ENCODE results near the gene CDH20. TPM values are rescaled to one million over a fixed set of nuclear protein-coding genes. Genes with fewer than 3 reads are reported as not detected.

CDH20 gene
- total RNA-seq, 1 experiment from 2014 or later: not detected

DNA sequence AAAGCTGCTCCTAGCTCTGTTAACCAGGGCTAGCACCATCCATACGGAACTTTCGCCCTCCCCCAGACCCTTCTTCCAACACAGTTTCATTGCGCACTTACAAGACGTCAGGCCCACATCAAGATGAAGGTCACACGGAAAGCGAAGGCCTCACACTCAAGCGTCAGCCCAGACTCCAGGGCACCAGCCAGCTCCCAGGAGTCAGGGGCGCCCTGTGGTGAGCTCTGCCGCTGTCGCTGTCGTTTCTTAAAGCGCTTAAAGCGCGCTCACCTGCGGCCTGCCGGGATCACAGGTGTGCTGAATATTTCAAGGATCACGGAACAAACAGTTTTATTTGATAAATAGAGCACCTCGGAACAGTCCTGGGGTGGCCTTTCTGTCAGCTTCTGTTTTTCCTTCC, 163.1 kb downstream of the CDH20 start:
- intact Hi-C loops (cut with micrococcal nuclease): no loop called here
- no peaks in the 10 kb centered on the region for H3K79me2 ChIP-seq (ENCODE audit: insufficient read depth, low read length)
- H3K9me2 ChIP-seq (ENCODE audit: insufficient read depth): no peaks in the 10 kb centered on the region
- H3K9me3 ChIP-seq (ENCODE audit: control insufficient read depth in 1 of 2, insufficient read depth in 1 of 2, low read depth in 1 of 2, low read length in 2 of 2): no peaks in the 10 kb centered on the region
- ATAC-seq (no peak), DNase-seq (ENCODE audit: low read depth, low spot score) (no peak)
- no peak overlapping the region for H2AFZ ChIP-seq (ENCODE audit: low read depth, low read length, poor library complexity, severe bottlenecking)
- H3K36me3 ChIP-seq (ENCODE audit: control insufficient read depth in 1 of 2, insufficient read depth in 2 of 2, low read length in 2 of 2): no peaks in the 10 kb centered on the region
- ChIA-PET CTCF (no interaction called here), RAD21 (ENCODE audit: low non-redundant PET in 1 of 2, low total read pairs in 2 of 2, uncharacterized antibody in 2 of 2, unreplicated experiment in 2 of 2) (no interaction called here), POLR2A (no interaction called here)
- H3K4me2 ChIP-seq (ENCODE audit: low read length): no peak overlapping the region
- TF ChIP-seq EZH2 (IDR thresholded peaks at IDR 0.05) (no peak), ZNF274 (IDR thresholded peaks at IDR 0.05; ENCODE audit: low read depth, low read length) (no peak), CEBPB (IDR thresholded peaks at IDR 0.05; ENCODE audit: low read depth) (no peak), SIN3A (IDR thresholded peaks at IDR 0.05; ENCODE audit: low read depth) (no peak), ELF1 (IDR thresholded peaks at IDR 0.05; ENCODE audit: borderline replicate concordance, low read depth) (no peak), JUND (IDR thresholded peaks at IDR 0.05) (no peak), TCF7L2 (IDR thresholded peaks at IDR 0.05; ENCODE audit: borderline replicate concordance, extremely low read depth, insufficient read depth, insufficient read length) (no peak)
- TF ChIP-seq, protein P1, sequence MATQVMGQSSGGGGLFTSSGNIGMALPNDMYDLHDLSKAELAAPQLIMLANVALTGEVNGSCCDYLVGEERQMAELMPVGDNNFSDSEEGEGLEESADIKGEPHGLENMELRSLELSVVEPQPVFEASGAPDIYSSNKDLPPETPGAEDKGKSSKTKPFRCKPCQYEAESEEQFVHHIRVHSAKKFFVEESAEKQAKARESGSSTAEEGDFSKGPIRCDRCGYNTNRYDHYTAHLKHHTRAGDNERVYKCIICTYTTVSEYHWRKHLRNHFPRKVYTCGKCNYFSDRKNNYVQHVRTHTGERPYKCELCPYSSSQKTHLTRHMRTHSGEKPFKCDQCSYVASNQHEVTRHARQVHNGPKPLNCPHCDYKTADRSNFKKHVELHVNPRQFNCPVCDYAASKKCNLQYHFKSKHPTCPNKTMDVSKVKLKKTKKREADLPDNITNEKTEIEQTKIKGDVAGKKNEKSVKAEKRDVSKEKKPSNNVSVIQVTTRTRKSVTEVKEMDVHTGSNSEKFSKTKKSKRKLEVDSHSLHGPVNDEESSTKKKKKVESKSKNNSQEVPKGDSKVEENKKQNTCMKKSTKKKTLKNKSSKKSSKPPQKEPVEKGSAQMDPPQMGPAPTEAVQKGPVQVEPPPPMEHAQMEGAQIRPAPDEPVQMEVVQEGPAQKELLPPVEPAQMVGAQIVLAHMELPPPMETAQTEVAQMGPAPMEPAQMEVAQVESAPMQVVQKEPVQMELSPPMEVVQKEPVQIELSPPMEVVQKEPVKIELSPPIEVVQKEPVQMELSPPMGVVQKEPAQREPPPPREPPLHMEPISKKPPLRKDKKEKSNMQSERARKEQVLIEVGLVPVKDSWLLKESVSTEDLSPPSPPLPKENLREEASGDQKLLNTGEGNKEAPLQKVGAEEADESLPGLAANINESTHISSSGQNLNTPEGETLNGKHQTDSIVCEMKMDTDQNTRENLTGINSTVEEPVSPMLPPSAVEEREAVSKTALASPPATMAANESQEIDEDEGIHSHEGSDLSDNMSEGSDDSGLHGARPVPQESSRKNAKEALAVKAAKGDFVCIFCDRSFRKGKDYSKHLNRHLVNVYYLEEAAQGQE (IDR thresholded peaks at IDR 0.05; ENCODE audit: low read depth): no peak
- TF ChIP-seq, protein P2, sequence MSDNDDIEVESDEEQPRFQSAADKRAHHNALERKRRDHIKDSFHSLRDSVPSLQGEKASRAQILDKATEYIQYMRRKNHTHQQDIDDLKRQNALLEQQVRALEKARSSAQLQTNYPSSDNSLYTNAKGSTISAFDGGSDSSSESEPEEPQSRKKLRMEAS (IDR thresholded peaks at IDR 0.05): no peak
- no peaks in the 10 kb centered on the region for H4K20me1 ChIP-seq (ENCODE audit: insufficient read depth)
- H3K27ac ChIP-seq (ENCODE audit: low read depth, low read length): no peak overlapping the region
- H3K4me3 ChIP-seq (replicated peaks in 1 of 2; ENCODE audit: low read depth in 1 of 2, low read length in 2 of 2): no peak overlapping the region
- no TSS peak for BruUV-seq (replicated peaks)
- no peak overlapping the region for H3K9ac ChIP-seq (ENCODE audit: low read length)
- H3K27me3 ChIP-seq (ENCODE audit: insufficient read depth, low read length): peaks cover 49% of the 10 kb centered on the region
- no peaks in the 10 kb centered on the region for H3K4me1 ChIP-seq (ENCODE audit: control insufficient read depth in 1 of 2, insufficient read depth in 2 of 2, low read length in 2 of 2)
